ENCODE measurements around the gene PPIE.
"Not testable (repeated sequence)": the region's sequence is repeated elsewhere in the genome, so short reads cannot be mapped to it uniquely, and the experiment has no call there.

The PPIE gene

GRCh38 chr1:39798859-39799769 lies 60.4 kb downstream of the PPIE start:
- DNase-seq (ENCODE audit: low read depth); H3K4me3 ChIP-seq (ENCODE audit: low read length): not testable (repeated sequence)
- TF ChIP-seq CTCF (conservative IDR thresholded peaks at IDR 0.05; ENCODE audit: low read depth, low read length) = peak; percentile 23

DNA sequence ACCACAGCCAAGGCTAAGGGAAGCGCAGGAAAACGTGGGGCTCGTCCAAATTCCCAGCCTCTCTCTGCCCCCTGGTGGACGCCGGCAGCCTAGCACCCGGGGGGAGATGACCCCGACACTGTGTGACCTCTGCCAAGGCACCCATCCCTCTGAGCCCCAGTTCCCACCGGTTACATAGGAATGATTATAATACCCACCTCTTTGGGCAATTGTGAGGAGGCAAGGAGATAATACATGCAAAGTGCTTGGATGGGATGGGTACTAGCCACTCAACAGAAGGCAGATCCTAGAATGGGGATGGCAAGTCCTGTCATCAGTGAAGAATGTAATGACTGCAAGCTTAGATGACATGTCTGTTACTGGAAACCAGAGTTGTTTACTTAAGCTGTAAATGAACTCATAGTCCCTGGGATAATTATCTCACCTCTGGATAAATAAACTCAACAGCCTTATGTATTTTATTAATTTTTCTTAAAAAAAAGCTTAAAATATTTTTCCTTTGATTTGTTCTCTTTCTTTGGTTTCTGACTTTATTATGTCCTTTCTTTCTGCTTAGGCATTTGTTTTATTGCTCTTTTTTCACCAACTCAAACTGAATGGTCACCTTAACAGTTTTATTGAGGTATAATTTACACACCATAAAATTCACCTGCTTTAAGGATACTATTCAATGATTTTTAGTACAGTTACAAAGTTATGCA lies 61.2 kb downstream of the PPIE start:
- DNase-seq (ENCODE audit: low read depth) = no peak
- peak; percentile 81 for TF ChIP-seq CTCF (conservative IDR thresholded peaks at IDR 0.05; ENCODE audit: low read depth, low read length)
- no peak overlapping the region for H3K4me3 ChIP-seq (ENCODE audit: low read length)

- no peak for TF ChIP-seq CTCF (conservative IDR thresholded peaks at IDR 0.05; ENCODE audit: low read depth, low read length)
- no peak for DNase-seq (ENCODE audit: low read depth)
- no peak overlapping the region for H3K4me3 ChIP-seq (ENCODE audit: low read length)
Observed at GRCh38 chr1:39800471-39800835, 61.8 kb downstream of the PPIE start.

DNA sequence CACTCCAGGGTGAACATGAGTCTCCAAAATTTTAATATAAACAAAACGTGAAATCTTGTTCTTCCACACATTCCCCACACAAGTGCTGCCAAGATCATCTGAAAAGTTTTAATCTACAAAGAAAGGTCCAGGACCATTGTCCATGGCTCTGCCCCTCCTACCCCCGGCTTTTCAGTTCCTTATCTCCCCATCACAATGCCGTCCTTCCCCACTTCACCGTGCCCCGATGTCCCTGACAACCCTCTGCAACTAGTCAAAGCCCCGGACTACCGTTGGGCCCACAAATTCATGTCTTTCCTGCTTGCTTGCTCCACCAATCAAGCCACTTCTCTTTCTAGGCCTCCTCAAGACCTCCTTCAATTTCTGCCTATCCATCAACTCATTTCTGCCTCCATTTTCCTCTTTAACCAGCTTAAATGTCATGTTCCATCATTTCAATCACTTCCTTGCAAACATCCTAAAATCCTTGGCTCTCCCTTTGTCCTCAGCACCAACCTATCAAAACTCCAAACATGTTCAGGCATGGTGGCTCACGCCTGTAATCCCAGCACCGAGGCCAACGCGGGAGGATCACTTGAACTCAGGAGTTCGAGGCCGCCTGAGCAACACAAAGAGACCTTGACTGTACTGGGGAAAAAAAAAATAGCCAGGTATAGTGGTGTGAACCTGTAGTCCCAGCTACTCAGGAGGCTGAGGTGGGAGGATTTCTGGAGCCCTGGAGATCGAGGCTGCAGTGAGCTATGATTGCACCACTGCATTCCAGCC lies 64.0 kb downstream of the PPIE start:
- no peak for TF ChIP-seq CTCF (conservative IDR thresholded peaks at IDR 0.05; ENCODE audit: low read depth, low read length)

GRCh38 chr1:39805385-39805784 lies 66.7 kb downstream of the PPIE start:
- no peak overlapping the region for H3K4me3 ChIP-seq (ENCODE audit: low read length)
- DNase-seq (ENCODE audit: low read depth) = no peak

More for the DNA sequence above, 64.0 kb downstream of the PPIE start:
- H3K4me3 ChIP-seq (ENCODE audit: low read length) = no peak overlapping the region
- no peak for DNase-seq (ENCODE audit: low read depth)

More at GRCh38 chr1:39805385-39805784, 66.7 kb downstream of the PPIE start:
- TF ChIP-seq CTCF (conservative IDR thresholded peaks at IDR 0.05; ENCODE audit: low read depth, low read length) = no peak
